SK-N-SH treated with all-trans-retinoic acid at 6 μM for 48 hours (cell line): ENCODE results near the gene PER1.

Source experiments
- ATAC-seq: fragments of 200-7000 bp; cut with Tn5 transposase; 3 replicates; pipeline ENCODE4 v1.9.1; 2020; ENCODE audit warnings: mild to moderate bottlenecking, moderate library complexity
- BACH2 ChIP-seq: fragments of 250-450 bp; sonication (Bioruptor Pico); IDR thresholded peaks from 2 replicates; pipeline ENCODE4 v1.9.0; 2021; ENCODE audit warnings: mild to moderate bottlenecking, borderline replicate concordance
- CSDC2 ChIP-seq: fragments of 250-450 bp; sonication (Bioruptor Pico); IDR thresholded peaks from 2 replicates; pipeline ENCODE4 v1.5.0; 2020; ENCODE audit warnings: mild to moderate bottlenecking, moderate library complexity
- ESRRG ChIP-seq: fragments of 250-450 bp; sonication (Bioruptor Pico); IDR thresholded peaks from 2 replicates; pipeline ENCODE4 v1.6.1; 2021; ENCODE audit warnings: mild to moderate bottlenecking
- GLIS3 ChIP-seq: fragments of 250-450 bp; sonication (Bioruptor Pico); IDR thresholded peaks from 2 replicates; pipeline ENCODE4 v1.5.0; 2020; ENCODE audit warnings: mild to moderate bottlenecking, moderate library complexity
- OSR1 ChIP-seq: fragments of 250-450 bp; sonication (Bioruptor Pico); IDR thresholded peaks from 2 replicates; pipeline ENCODE4 v1.8.0; 2022; ENCODE audit warnings: moderate library complexity, mild to moderate bottlenecking, inconsistent platforms
- PATZ1 ChIP-seq: fragments of 250-450 bp; sonication (Bioruptor Pico); IDR thresholded peaks from 2 replicates; pipeline ENCODE4 v1.8.0; 2020; ENCODE audit warnings: mild to moderate bottlenecking, moderate library complexity, borderline replicate concordance
- POU6F1 ChIP-seq: fragments of 250-450 bp; sonication (Bioruptor Pico); IDR thresholded peaks from 2 replicates; pipeline ENCODE4 v1.8.0; 2021; ENCODE audit warnings: low read depth, mild to moderate bottlenecking, moderate library complexity, borderline replicate concordance
- PPARA ChIP-seq: fragments of 250-450 bp; sonication (Bioruptor Pico); IDR thresholded peaks from 2 replicates; pipeline ENCODE4 v1.5.0; 2020; ENCODE audit warnings: mild to moderate bottlenecking, borderline replicate concordance
- RARB ChIP-seq: fragments of 250-450 bp; sonication (Bioruptor Pico); IDR thresholded peaks from 2 replicates; pipeline ENCODE4 v1.8.0; 2021; ENCODE audit warnings: mild to moderate bottlenecking, moderate library complexity
- TCF4 ChIP-seq: fragments of 250-450 bp; sonication (Bioruptor Pico); IDR thresholded peaks from 2 replicates; pipeline ENCODE4 v1.8.0; 2021; ENCODE audit warnings: mild to moderate bottlenecking, moderate library complexity, borderline replicate concordance
- TOX ChIP-seq: fragments of 250-450 bp; sonication (Bioruptor Pico); IDR thresholded peaks from 2 replicates; pipeline ENCODE4 v1.8.0; 2021; ENCODE audit warnings: mild to moderate bottlenecking, moderate library complexity, borderline replicate concordance
- TSHZ2 ChIP-seq: fragments of 250-450 bp; sonication (Bioruptor Pico); IDR thresholded peaks from 2 replicates; pipeline ENCODE4 v1.5.0; 2020; ENCODE audit warnings: mild to moderate bottlenecking, moderate library complexity
- ZC3H10 ChIP-seq: fragments of 250-450 bp; sonication (Bioruptor Pico); IDR thresholded peaks from 2 replicates; pipeline ENCODE4 v1.5.1; 2021; ENCODE audit warnings: mild to moderate bottlenecking, moderate library complexity
- ZFP3 ChIP-seq: fragments of 250-450 bp; sonication (Bioruptor Pico); IDR thresholded peaks from 2 replicates; pipeline ENCODE4 v1.5.0; 2020; ENCODE audit warnings: mild to moderate bottlenecking, moderate library complexity
- ZNF565 ChIP-seq: fragments of 450-650 bp; formaldehyde crosslinking; conservative IDR thresholded peaks from 2 replicates; pipeline ENCODE4 v1.5.0; 2020; ENCODE audit warnings: low read depth, mild to moderate bottlenecking, moderate library complexity
- ZNF70 ChIP-seq: fragments of 450-650 bp; formaldehyde crosslinking; IDR thresholded peaks from 2 replicates; pipeline ENCODE4 v1.5.0; 2020; ENCODE audit warnings: mild to moderate bottlenecking, moderate library complexity
- ZNF8 ChIP-seq: fragments of 450-650 bp; formaldehyde crosslinking; IDR thresholded peaks from 2 replicates; pipeline ENCODE4 v1.5.0; 2020; ENCODE audit warnings: mild to moderate bottlenecking, moderate library complexity
- TF ChIP-seq, protein P1 (sequence below): fragments of 250-450 bp; sonication (Bioruptor Pico); IDR thresholded peaks from 2 replicates; pipeline ENCODE4 v1.5.1; 2020; ENCODE audit warnings: low read depth, mild to moderate bottlenecking, moderate library complexity

PER1 gene

DNA sequence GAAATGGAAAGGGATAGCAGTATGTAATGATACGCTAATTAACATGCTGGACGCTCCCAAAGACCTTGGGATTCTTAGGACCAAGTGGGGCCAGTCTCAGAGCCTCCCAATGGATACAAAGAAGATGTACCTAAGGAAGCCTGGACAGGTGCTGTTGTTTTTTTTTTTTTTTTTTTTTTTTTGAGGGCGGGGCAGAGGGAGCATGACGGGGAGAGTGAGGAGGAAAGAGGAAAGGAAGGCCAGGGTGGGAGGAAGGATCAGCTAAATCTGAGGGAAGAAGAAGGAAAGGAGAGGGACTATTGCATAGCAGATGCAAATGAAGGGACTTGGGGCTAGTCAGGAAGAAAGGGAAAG, 8.0 kb upstream of the PER1 start:
- no peak for TF ChIP-seq OSR1 (CRISPR knock-in tag)
- TF ChIP-seq BACH2: no peak
- TF ChIP-seq ESRRG: no peak
- no peak for TF ChIP-seq GLIS3 (CRISPR knock-in tag)
- no peak for TF ChIP-seq ZNF70
- no peak for TF ChIP-seq ZNF8
- no peak for TF ChIP-seq TSHZ2
- no peak for TF ChIP-seq CSDC2 (CRISPR knock-in tag)
- no peak for TF ChIP-seq TCF4 (CRISPR knock-in tag)
- no peak for TF ChIP-seq TOX (CRISPR knock-in tag)
- TF ChIP-seq, protein P1, sequence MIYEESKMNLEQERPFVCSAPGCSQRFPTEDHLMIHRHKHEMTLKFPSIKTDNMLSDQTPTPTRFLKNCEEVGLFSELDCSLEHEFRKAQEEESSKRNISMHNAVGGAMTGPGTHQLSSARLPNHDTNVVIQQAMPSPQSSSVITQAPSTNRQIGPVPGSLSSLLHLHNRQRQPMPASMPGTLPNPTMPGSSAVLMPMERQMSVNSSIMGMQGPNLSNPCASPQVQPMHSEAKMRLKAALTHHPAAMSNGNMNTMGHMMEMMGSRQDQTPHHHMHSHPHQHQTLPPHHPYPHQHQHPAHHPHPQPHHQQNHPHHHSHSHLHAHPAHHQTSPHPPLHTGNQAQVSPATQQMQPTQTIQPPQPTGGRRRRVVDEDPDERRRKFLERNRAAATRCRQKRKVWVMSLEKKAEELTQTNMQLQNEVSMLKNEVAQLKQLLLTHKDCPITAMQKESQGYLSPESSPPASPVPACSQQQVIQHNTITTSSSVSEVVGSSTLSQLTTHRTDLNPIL (CRISPR knock-in tag): no peak
- TF ChIP-seq, all 23 proteins: peak for 0

GRCh38 chr17:8159459-8160223, 7.4 kb upstream of the PER1 start:
- TF ChIP-seq ZNF565 (CRISPR knock-in tag): no peak
- TF ChIP-seq POU6F1 (CRISPR knock-in tag): no peak
- no peak for TF ChIP-seq ZFP3 (CRISPR knock-in tag)
- TF ChIP-seq TOX (CRISPR knock-in tag): no peak
- TF ChIP-seq ESRRG: no peak
- TF ChIP-seq ZC3H10 (CRISPR knock-in tag): no peak
- TF ChIP-seq TCF4 (CRISPR knock-in tag): no peak
- no peak for TF ChIP-seq CSDC2 (CRISPR knock-in tag)
- no peak for ATAC-seq

More for the DNA sequence above, 8.0 kb upstream of the PER1 start:
- no peak for ATAC-seq

DNA sequence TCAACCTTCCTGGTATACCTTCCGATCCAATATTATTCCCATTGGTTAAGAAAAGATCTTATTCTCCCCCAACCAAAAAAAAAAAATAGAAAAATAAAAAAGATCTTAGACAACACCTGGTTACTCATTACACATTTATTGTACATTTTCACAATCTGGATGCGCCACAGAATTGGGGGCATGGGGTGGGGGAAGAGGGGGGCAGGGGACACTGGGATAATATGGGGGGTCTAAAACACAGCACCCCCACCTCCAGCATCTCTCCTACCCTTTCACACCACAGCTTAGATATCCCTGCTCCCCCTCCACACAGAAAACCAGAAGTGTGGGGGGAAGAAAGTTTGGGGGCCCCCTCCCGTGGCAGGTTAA, 6.8 kb upstream of the PER1 start:
- no peak for TF ChIP-seq TOX (CRISPR knock-in tag)
- no peak for TF ChIP-seq TCF4 (CRISPR knock-in tag)
- no peak for TF ChIP-seq PATZ1 (CRISPR knock-in tag)
- no peak for TF ChIP-seq ESRRG
- TF ChIP-seq OSR1 (CRISPR knock-in tag): no peak
- TF ChIP-seq TSHZ2: no peak
- no peak for TF ChIP-seq CSDC2 (CRISPR knock-in tag)
- no peak for TF ChIP-seq ZFP3 (CRISPR knock-in tag)
- no peak for TF ChIP-seq ZNF8
- TF ChIP-seq ZC3H10 (CRISPR knock-in tag): no peak
- no peak for TF ChIP-seq RARB
- TF ChIP-seq, protein P1 (CRISPR knock-in tag): no peak
- TF ChIP-seq GLIS3 (CRISPR knock-in tag): no peak
- no peak for TF ChIP-seq PPARA (CRISPR knock-in tag)
- TF ChIP-seq, all 23 proteins: peak for 0
- no peak for ATAC-seq
